OCI-LY1 (cell line): ENCODE results near the gene CD8A.
"Not testable (repeated sequence)": the region's sequence is repeated elsewhere in the genome, so short reads cannot be mapped to it uniquely, and the experiment has no call there.

Experiments used
- EZH2 ChIP-seq: fragments of 200-600 bp; sonication (generic), shearing (Covaris generic); IDR thresholded peaks from 2 replicates; pipeline ENCODE4 v1.8.0; 2017; ENCODE audit warnings: borderline replicate concordance, mixed run types, mild to moderate bottlenecking, antibody characterized with exemption, low read length, moderate library complexity, mixed read lengths
- TF ChIP-seq, protein P1 (sequence below): fragments of 200-600 bp; sonication (generic), shearing (Covaris generic); IDR thresholded peaks from 2 replicates; pipeline ENCODE4 v1.5.1; 2017; ENCODE audit warnings: mild to moderate bottlenecking, antibody characterized with exemption, low read length, moderate library complexity, mixed read lengths

DNA sequence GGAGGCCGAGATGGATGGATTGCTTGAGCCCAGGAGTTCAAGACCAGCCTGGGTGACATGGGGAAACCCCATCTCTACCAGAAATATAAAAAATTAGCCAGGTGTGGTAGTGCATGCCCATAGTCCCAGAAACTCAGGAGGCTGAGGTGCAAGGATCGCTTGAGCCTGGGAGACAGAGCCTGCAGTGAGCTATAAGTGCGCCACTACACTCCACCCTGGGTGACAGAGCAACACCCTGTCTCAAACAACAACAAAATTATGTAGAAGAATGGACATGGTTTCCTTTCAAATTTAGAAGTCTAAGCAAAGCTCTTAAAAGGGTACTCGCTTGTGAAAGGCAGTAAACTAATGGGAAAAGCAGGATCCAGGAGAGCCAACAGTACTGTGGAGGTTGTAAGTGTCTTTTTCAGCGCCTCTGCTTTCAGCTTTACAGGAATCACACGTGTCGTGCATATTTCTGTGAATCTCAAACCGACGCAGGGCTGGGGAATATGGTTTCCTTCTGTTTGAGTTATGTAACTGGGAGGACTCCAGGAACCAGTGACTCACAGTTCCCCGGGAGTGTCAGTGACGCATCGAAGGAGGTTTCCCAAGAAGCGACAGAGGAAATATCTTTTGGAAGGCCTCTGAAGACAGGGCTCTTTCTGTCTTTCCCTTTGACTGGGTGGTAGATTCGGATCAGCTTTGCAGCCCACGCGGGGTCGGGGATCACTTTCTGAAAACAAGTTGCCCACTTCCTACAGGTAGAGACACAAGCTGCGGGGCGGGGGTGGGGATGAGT, 46.4 kb upstream of the CD8A start:
- TF ChIP-seq, protein P1, sequence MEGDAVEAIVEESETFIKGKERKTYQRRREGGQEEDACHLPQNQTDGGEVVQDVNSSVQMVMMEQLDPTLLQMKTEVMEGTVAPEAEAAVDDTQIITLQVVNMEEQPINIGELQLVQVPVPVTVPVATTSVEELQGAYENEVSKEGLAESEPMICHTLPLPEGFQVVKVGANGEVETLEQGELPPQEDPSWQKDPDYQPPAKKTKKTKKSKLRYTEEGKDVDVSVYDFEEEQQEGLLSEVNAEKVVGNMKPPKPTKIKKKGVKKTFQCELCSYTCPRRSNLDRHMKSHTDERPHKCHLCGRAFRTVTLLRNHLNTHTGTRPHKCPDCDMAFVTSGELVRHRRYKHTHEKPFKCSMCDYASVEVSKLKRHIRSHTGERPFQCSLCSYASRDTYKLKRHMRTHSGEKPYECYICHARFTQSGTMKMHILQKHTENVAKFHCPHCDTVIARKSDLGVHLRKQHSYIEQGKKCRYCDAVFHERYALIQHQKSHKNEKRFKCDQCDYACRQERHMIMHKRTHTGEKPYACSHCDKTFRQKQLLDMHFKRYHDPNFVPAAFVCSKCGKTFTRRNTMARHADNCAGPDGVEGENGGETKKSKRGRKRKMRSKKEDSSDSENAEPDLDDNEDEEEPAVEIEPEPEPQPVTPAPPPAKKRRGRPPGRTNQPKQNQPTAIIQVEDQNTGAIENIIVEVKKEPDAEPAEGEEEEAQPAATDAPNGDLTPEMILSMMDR = not testable (repeated sequence)
- not testable (repeated sequence) for TF ChIP-seq EZH2
